HL-60 (cell line): ENCODE results near the gene PRR11.

Experiments
- DNase-seq, 2 experiments: peaks; one replicate each; pipeline ENCODE4 v3.0.0-alpha.2; 2010 to 2020; ENCODE audit warnings: low read depth in 1 of 2, low spot score in 1 of 2
- H3K27ac ChIP-seq: fragments of 250-450 bp; sonication (Bioruptor Pico); replicated peaks from 2 replicates; pipeline ENCODE4 v1.5.1; 2020; ENCODE audit warnings: mild to moderate bottlenecking, moderate library complexity
- H3K27me3 ChIP-seq: fragments of 250-450 bp; sonication (Bioruptor Pico); 2 replicates; pipeline ENCODE4 v1.5.1; 2021; ENCODE audit warnings: mild to moderate bottlenecking, moderate library complexity; ENCODE audit not compliant: insufficient read depth, poor library complexity, severe bottlenecking
- H3K4me3 ChIP-seq: replicated peaks from 2 replicates; pipeline ENCODE4 v1.5.1; 2011; ENCODE audit warnings: mild to moderate bottlenecking, control low read depth, low read length; ENCODE audit not compliant: insufficient read depth
- CTCF ChIP-seq: IDR thresholded peaks from one replicate; pipeline ENCODE4 v1.5.1; 2011; ENCODE audit warnings: low read length, control low read depth, inconsistent platforms; ENCODE audit not compliant: insufficient read depth
- GABPA ChIP-seq: IDR thresholded peaks from 2 replicates; pipeline ENCODE4 v1.6.1; 2012; ENCODE audit warnings: low read depth
- POLR2AphosphoS5 ChIP-seq: IDR thresholded peaks from 2 replicates; pipeline ENCODE4 v1.6.1; 2012; ENCODE audit warnings: low read depth
- REST ChIP-seq: IDR thresholded peaks from 2 replicates; pipeline ENCODE4 v1.6.1; 2012; ENCODE audit warnings: low read depth; ENCODE audit not compliant: insufficient replicate concordance
- SPI1 ChIP-seq: IDR thresholded peaks from 2 replicates; pipeline ENCODE4 v1.6.1; 2012; ENCODE audit warnings: low read depth, mild to moderate bottlenecking, borderline replicate concordance

The PRR11 gene

DNA sequence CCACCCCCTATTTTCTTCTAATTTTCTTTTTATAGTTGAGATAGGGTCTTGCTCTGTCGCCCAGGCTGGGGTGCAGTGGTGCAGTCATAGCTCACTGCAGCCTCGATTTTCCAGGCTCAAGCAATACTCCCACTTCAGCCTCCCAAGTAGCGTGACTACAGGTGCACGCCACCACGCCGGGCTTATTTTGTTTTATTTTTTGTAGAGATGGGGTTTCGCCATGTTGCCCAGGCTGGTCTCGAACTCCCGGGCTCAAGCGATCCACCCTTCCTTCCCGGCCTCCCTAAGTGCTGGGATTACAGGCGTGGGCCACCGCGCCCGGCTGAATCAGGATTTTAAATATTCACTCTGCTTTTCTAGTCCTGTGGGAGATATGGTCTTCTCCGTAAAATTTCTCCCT lies 63.8 kb downstream of the PRR11 start:
- no peak for TF ChIP-seq POLR2AphosphoS5
- no peak for TF ChIP-seq SPI1
- TF ChIP-seq REST: no peak
- no peak for TF ChIP-seq GABPA
- no peak for TF ChIP-seq CTCF
- Histone ChIP-seq H3K27ac (no peak overlapping the region), H3K4me3 (no peak overlapping the region), H3K27me3 (no peaks in the 10 kb centered on the region)
- DNase-seq: no peak

DNA sequence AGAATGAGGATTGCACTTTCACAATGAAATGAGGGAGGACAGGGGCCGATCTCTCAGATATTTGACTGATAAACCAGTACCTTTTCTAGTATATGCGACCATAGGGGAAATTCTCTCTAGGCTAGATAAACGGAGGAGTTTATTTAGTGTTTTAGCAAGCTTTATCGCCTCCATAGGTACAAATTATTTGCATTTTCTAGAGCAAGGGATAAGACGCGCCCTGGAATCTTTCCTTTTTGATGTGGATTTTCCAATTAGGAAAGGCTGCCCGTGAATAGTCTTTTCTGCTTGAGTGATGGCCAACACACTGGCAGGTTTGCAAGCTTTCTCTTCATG lies 64.4 kb downstream of the PRR11 start:
- Histone ChIP-seq H3K4me3 (peak overlapping the region; percentile 92), H3K27ac (peak overlapping the region; percentile 15), H3K27me3 (no peaks in the 10 kb centered on the region)
- DNase-seq: no peak
- TF ChIP-seq POLR2AphosphoS5 (no peak), CTCF (no peak), REST (no peak), SPI1 (no peak), GABPA (no peak)

GRCh38 chr17:59220328-59221158 lies 65.0 kb downstream of the PRR11 start, which contains the start of gene GDPD1:
Gene GDPD1, plus strand, starts transcription at chr17:59220511. Its CDS starts 99 bp downstream, at chr17:59220610.
- peak within 1 kb of the TSS; percentile 92 for H3K4me3 ChIP-seq
- TF ChIP-seq POLR2AphosphoS5 (peak; percentile 57; the same call in 1 of the 2 replicates), REST (no peak), CTCF (peak; percentile 33), SPI1 (no peak), GABPA (no peak)
- peak; percentile 89 to 95 for DNase-seq
- no peaks in the 10 kb centered on the region for H3K27me3 ChIP-seq
- H3K27ac ChIP-seq: peak within 1 kb of the TSS; percentile 15
